ENCODE measurements around the gene WDR37. TPM values are rescaled to one million over a fixed set of nuclear protein-coding genes. Genes with fewer than 3 reads are reported as not detected.
A peak's percentile ranks its signal among the peaks of the same experiment; 100 is the strongest.

The WDR37 gene
- total and polyA plus RNA-seq, 9 of the 15 experiments (the other 6 are each of a cell fraction or from before 2014, with no cell fraction given) = 2.3 to 11.6 (median 6.7) TPM

- DNase-seq (ENCODE audit: extremely low read depth in 1 of 4, low spot score in 3 of 4) (no peak), FAIRE-seq (no peak), ATAC-seq (no peak)
- no peak overlapping the region for H2AFZ ChIP-seq (ENCODE audit: low read depth, low read length)
- in situ Hi-C loops (cut with MboI) (no loop called here), intact Hi-C loops (cut with micrococcal nuclease) (no loop called here)
- CTCF ChIA-PET (ENCODE audit: low intra/inter-chr PET ratio) = no interaction called here
- H3K9me1 ChIP-seq (ENCODE audit: control insufficient read depth, insufficient read depth, low read length) = peaks cover 1% of the 10 kb centered on the region
- H4K20me1 ChIP-seq (replicated peaks; ENCODE audit: control insufficient read depth, insufficient read depth, low read length) = peaks cover 26% of the 10 kb centered on the region
- BruUV-seq (replicated peaks) = no TSS peak
- H3K79me2 ChIP-seq (ENCODE audit: control insufficient read depth, insufficient read depth, low read length) = no peaks in the 10 kb centered on the region
- no peak overlapping the region for H3K4me3 ChIP-seq
- no peak for TF ChIP-seq KLF16 (IDR thresholded peaks at IDR 0.05)
- no peak for TF ChIP-seq RBFOX2 (IDR thresholded peaks at IDR 0.05; ENCODE audit: low read depth, low read length)
- 0 out of 6 replicates have a peak, but pooled peaks of 1 of the 3 experiments have one; percentile 14 for TF ChIP-seq CTCF (IDR thresholded peaks at IDR 0.05 in 2 of 3, conservative IDR thresholded peaks at IDR 0.05 in 1 of 3; ENCODE audit: insufficient read depth in 2 of 3, low read depth in 1 of 3, low read length in 3 of 3)
- peaks cover 34 to 59% of the 10 kb centered on the region in 2 experiments for H3K27me3 ChIP-seq (ENCODE audit: control insufficient read depth in 2 of 2, insufficient read depth in 2 of 2, low read length in 2 of 2)
- no peak overlapping the region for H3K27ac ChIP-seq (ENCODE audit: extremely low read depth, low read depth, low read length)
- peaks cover 3% of the 10 kb centered on the region; the same call in 1 of the 2 replicates for H3K9me3 ChIP-seq (replicated peaks; ENCODE audit: control insufficient read depth, insufficient read depth, low read depth, low read length)
- no peak overlapping the region for H3K4me2 ChIP-seq (ENCODE audit: insufficient read depth, low read length)
- WGBS (ENCODE audit: insufficient coverage, low coverage, missing lambda C conversion rate) = 37% methylated on average over 13 of the region's 13 CpGs
- peaks cover 8% of the 10 kb centered on the region for H3K36me3 ChIP-seq (ENCODE audit: control insufficient read depth, insufficient read depth, low read length)
- peaks cover 0 to 10% of the 10 kb centered on the region in 2 experiments; a peak in 1 of 5 replicates for H3K4me1 ChIP-seq (replicated peaks in 1 of 2; ENCODE audit: control insufficient read depth in 2 of 2, insufficient read depth in 2 of 2, low read length in 2 of 2)
- POLR2A ChIA-PET = no interaction called here
- no peak overlapping the region for H3K9ac ChIP-seq (ENCODE audit: insufficient read depth in 1 of 2, low read depth in 2 of 2, low read length in 2 of 2)
Observed at GRCh38 chr10:1168763-1169162, 112.6 kb downstream of the WDR37 start.

Measured in K562 (cell line).